Renal cortex interstitium (tissue), 11 donors: ENCODE measurements around the gene CENPO. TPM values are rescaled to one million over a fixed set of nuclear protein-coding genes. Genes with fewer than 3 reads are reported as not detected.
A peak's percentile ranks its signal among the peaks of the same experiment; 100 is the strongest.

Source experiments
- DNase-seq, 11 donors: peaks; one replicate each; pipeline ENCODE4 v3.0.0-alpha.2; 2013; ENCODE audit warnings: low read depth in 9 of 11, low spot score in 4 of 11; ENCODE audit errors: extremely low read depth in 1 of 11
- polyA plus RNA-seq, 3 donors: library from polyadenylated mRNA; unstranded; fragments of 120-200 nt; gene quantifications; one replicate each; pipeline ENCODE4 v1.2.1, GENCODE V29; 2013; ENCODE audit not compliant: insufficient read length in 3 of 3

Gene CENPO
- polyA plus RNA-seq, 3 donors, result 19.2 to 21.0 (median 19.9) TPM

- no peak for DNase-seq
Observed at GRCh38 chr2:24844023-24844685, 50.9 kb downstream of the CENPO start.

- DNase-seq, result no peak
Observed at GRCh38 chr2:24845691-24846090, 52.5 kb downstream of the CENPO start.

GRCh38 chr2:24850944-24851343, 57.7 kb downstream of the CENPO start:
- DNase-seq, result no peak

GRCh38 chr2:24852026-24852425, 58.8 kb downstream of the CENPO start:
- no peak for DNase-seq

- DNase-seq, result no peak
Observed at GRCh38 chr2:24852431-24853020, 59.3 kb downstream of the CENPO start.

GRCh38 chr2:24853046-24853445, 59.8 kb downstream of the CENPO start:
- no peak for DNase-seq

GRCh38 chr2:24853996-24854395, 60.8 kb downstream of the CENPO start:
- no peak for DNase-seq

- DNase-seq, result peak in 2 of 11 donors; percentile 29 to 49
Observed at GRCh38 chr2:24855022-24855622, 61.9 kb downstream of the CENPO start.

- DNase-seq, result no peak
Observed at GRCh38 chr2:24855726-24856125, 62.5 kb downstream of the CENPO start.

- no peak for DNase-seq
Observed at GRCh38 chr2:24856791-24857211, 63.6 kb downstream of the CENPO start.

GRCh38 chr2:24857746-24858145, 64.5 kb downstream of the CENPO start:
- no peak for DNase-seq

GRCh38 chr2:24858996-24859395, 65.8 kb downstream of the CENPO start:
- DNase-seq, result no peak

GRCh38 chr2:24859968-24860600, 66.9 kb downstream of the CENPO start:
- DNase-seq, result no peak

- DNase-seq, result no peak
Observed at GRCh38 chr2:24860631-24861030, 67.4 kb downstream of the CENPO start.

- no peak for DNase-seq
Observed at GRCh38 chr2:24861500-24861899, 68.3 kb downstream of the CENPO start.

- DNase-seq, result no peak
Observed at GRCh38 chr2:24863641-24864040, 70.4 kb downstream of the CENPO start.

- DNase-seq, result no peak
Observed at GRCh38 chr2:24866946-24867345, 73.7 kb downstream of the CENPO start.

GRCh38 chr2:24870440-24870839, 77.2 kb downstream of the CENPO start:
- DNase-seq, result no peak

- DNase-seq, result no peak
Observed at GRCh38 chr2:24870891-24871705, 77.9 kb downstream of the CENPO start.
